SU-DHL-6 (cell line): ENCODE data around the gene SCN2B.

Experiments used
- H2AFZ ChIP-seq: fragments of 200-600 bp; sonication (generic); 2 replicates; pipeline ENCODE4 v1.6.1; 2014; ENCODE audit warnings: low read depth, mild to moderate bottlenecking, moderate library complexity, mixed read lengths, antibody characterized with exemption, low read length; ENCODE audit not compliant: severe bottlenecking
- H3F3A ChIP-seq: fragments of 200-600 bp; shearing (Covaris generic); 2 replicates; pipeline ENCODE4 v1.6.0; 2016; ENCODE audit warnings: antibody characterized with exemption, mild to moderate bottlenecking; ENCODE audit not compliant: insufficient read depth
- H3K27ac ChIP-seq: fragments of 200-600 bp; sonication (generic); 2 replicates; pipeline ENCODE4 v1.5.1; 2016; ENCODE audit warnings: low read depth, mild to moderate bottlenecking, low read length, moderate library complexity, mixed read lengths
- H3K27me3 ChIP-seq: fragments of 200-600 bp; sonication (generic), shearing (Covaris generic); 2 replicates; pipeline ENCODE4 v1.6.0; 2014; ENCODE audit warnings: mild to moderate bottlenecking, low read length
- H3K36me3 ChIP-seq: fragments of 200-600 bp; sonication (generic); 2 replicates; pipeline ENCODE4 v1.6.1; 2014; ENCODE audit warnings: mild to moderate bottlenecking, low read length, mixed read lengths
- H3K4me2 ChIP-seq: fragments of 300-600, 200-600 bp; shearing (Covaris generic), sonication (generic); 2 replicates; pipeline ENCODE4 v1.6.0; 2014; ENCODE audit warnings: low read length, low read depth, mild to moderate bottlenecking; ENCODE audit not compliant: poor library complexity, severe bottlenecking
- H3K4me3 ChIP-seq: fragments of 200-600 bp; sonication (generic); 2 replicates; pipeline ENCODE4 v1.5.1; 2014; ENCODE audit warnings: antibody characterized with exemption, low read length, mild to moderate bottlenecking, mixed read lengths; ENCODE audit not compliant: insufficient read depth, poor library complexity, severe bottlenecking
- H3K79me2 ChIP-seq: fragments of 200-600 bp; sonication (generic); 2 replicates; pipeline ENCODE4 v1.6.1; 2014; ENCODE audit warnings: mild to moderate bottlenecking, low read length, moderate library complexity; ENCODE audit not compliant: insufficient read depth
- H3K9ac ChIP-seq: fragments of 200-600 bp; sonication (generic); 2 replicates; pipeline ENCODE4 v1.7.0; 2014; ENCODE audit warnings: mild to moderate bottlenecking, low read length
- H3K9me2 ChIP-seq: fragments of 200-600 bp; sonication (generic); replicated peaks from 2 replicates; pipeline ENCODE4 v1.6.1; 2014; ENCODE audit warnings: low read length; ENCODE audit not compliant: insufficient read depth
- H3K9me3 ChIP-seq: fragments of 200-600 bp; sonication (generic); 2 replicates; pipeline ENCODE4 v1.6.1; 2014; ENCODE audit warnings: low read length, mixed read lengths; ENCODE audit not compliant: insufficient read depth
- H4K20me1 ChIP-seq: fragments of 200-600 bp; sonication (generic); 2 replicates; pipeline ENCODE4 v1.6.1; 2014; ENCODE audit warnings: low read depth, mild to moderate bottlenecking, antibody characterized with exemption, low read length, moderate library complexity, mixed read lengths
- CTCF ChIP-seq: fragments of 200-600 bp; sonication (generic); IDR thresholded peaks from one replicate; pipeline ENCODE4 v1.5.1; 2017; ENCODE audit warnings: antibody characterized with exemption, mild to moderate bottlenecking, low read length, moderate library complexity; ENCODE audit not compliant: insufficient read depth, poor library complexity, severe bottlenecking
- EZH2phosphoT487 ChIP-seq: fragments of 200-600 bp; sonication (generic), shearing (Covaris generic); conservative IDR thresholded peaks from 2 replicates; pipeline ENCODE4 v1.6.1; 2018; ENCODE audit warnings: mild to moderate bottlenecking, antibody characterized with exemption, low read length, moderate library complexity, mixed read lengths

SCN2B gene

GRCh38 chr11:118153516-118153915 is 22.9 kb downstream of the SCN2B start:
- Histone ChIP-seq H3K27me3 (no peaks in the 10 kb centered on the region), H3K9me3 (no peaks in the 10 kb centered on the region), H3K4me2 (no peak overlapping the region), H3F3A (no peaks in the 10 kb centered on the region), H3K27ac (no peak overlapping the region), H3K36me3 (no peaks in the 10 kb centered on the region), H3K4me3 (no peak overlapping the region), H4K20me1 (no peaks in the 10 kb centered on the region), H2AFZ (no peak overlapping the region), H3K9ac (no peak overlapping the region), H3K9me2 (no peaks in the 10 kb centered on the region), H3K79me2 (no peaks in the 10 kb centered on the region)
- TF ChIP-seq EZH2phosphoT487 = no peak
- TF ChIP-seq CTCF = no peak

- Histone ChIP-seq H3K27me3 (no peaks in the 10 kb centered on the region), H3F3A (no peaks in the 10 kb centered on the region)
Measured at GRCh38 chr11:118152552-118153471, 23.6 kb downstream of the SCN2B start, which contains the start of gene SCN4B. SCN4B (minus strand) TSS chr11:118152823; CDS start chr11:118152673, 150 bp downstream.

GRCh38 chr11:118152020-118152551 is 24.4 kb downstream of the SCN2B start:
- Histone ChIP-seq H3K4me3 (no peak overlapping the region), H3K36me3 (no peaks in the 10 kb centered on the region), H3K9ac (no peak overlapping the region)

More at GRCh38 chr11:118152552-118153471, 23.6 kb downstream of the SCN2B start, which contains the start of gene SCN4B:
- H2AFZ ChIP-seq = no peak within 1 kb of the TSS
- no peaks in the 10 kb centered on the region for H4K20me1 ChIP-seq
- no peaks in the 10 kb centered on the region for H3K9me3 ChIP-seq
- TF ChIP-seq CTCF (no peak), EZH2phosphoT487 (no peak)
- no peak within 1 kb of the TSS for H3K4me3 ChIP-seq
- no peaks in the 10 kb centered on the region for H3K79me2 ChIP-seq
- no peak within 1 kb of the TSS for H3K9ac ChIP-seq
- no peak within 1 kb of the TSS for H3K4me2 ChIP-seq
- H3K27ac ChIP-seq = no peak within 1 kb of the TSS
- H3K36me3 ChIP-seq = no peaks in the 10 kb centered on the region
- H3K9me2 ChIP-seq = no peaks in the 10 kb centered on the region

More at GRCh38 chr11:118152020-118152551, 24.4 kb downstream of the SCN2B start:
- Histone ChIP-seq H2AFZ (no peak overlapping the region), H3K27me3 (no peaks in the 10 kb centered on the region), H3K79me2 (no peaks in the 10 kb centered on the region), H3F3A (no peaks in the 10 kb centered on the region), H4K20me1 (no peaks in the 10 kb centered on the region), H3K4me2 (no peak overlapping the region), H3K27ac (no peak overlapping the region), H3K9me3 (no peaks in the 10 kb centered on the region), H3K9me2 (no peaks in the 10 kb centered on the region)
- no peak for TF ChIP-seq EZH2phosphoT487
